Activated T-helper 2 cell treated with anti-CD3 and anti-CD28 coated beads, Interferon-gamma antibody, Interleukin-2, Interleukin-4, amounts not matched to agents 10 μg/mL and 5 μg/mL and 100 μg/mL, durations not matched to agents 14 hours and 24 hours and 36 hours (primary cell): ENCODE measurements around the gene CSGALNACT2. TPM values are rescaled to one million over a fixed set of nuclear protein-coding genes. Genes with fewer than 3 reads are reported as not detected.

ENCODE experiments used
- DNase-seq: peaks from one replicate; pipeline ENCODE4 v3.0.0; 2021; ENCODE audit warnings: low spot score
- H3K27ac Mint-ChIP-seq: one replicate; pipeline ENCODE4 v1.8.0; 2021; ENCODE audit warnings: mixed read lengths
- H3K27me3 Mint-ChIP-seq: one replicate; pipeline ENCODE4 v1.8.0; 2021; ENCODE audit warnings: low read depth, mixed read lengths
- H3K36me3 Mint-ChIP-seq: one replicate; pipeline ENCODE4 v1.8.0; 2021; ENCODE audit warnings: low read depth, mixed read lengths
- H3K4me1 Mint-ChIP-seq: one replicate; pipeline ENCODE4 v1.8.0; 2021; ENCODE audit warnings: low read depth, mixed read lengths
- H3K4me3 Mint-ChIP-seq: one replicate; pipeline ENCODE4 v1.8.0; 2021; ENCODE audit warnings: low read depth, mild to moderate bottlenecking, moderate library complexity, mixed read lengths
- H3K9me3 Mint-ChIP-seq: one replicate; pipeline ENCODE4 v1.8.0; 2021; ENCODE audit warnings: mixed read lengths
- intact Hi-C: fragments of 100-400 bp; cut with micrococcal nuclease; formaldehyde crosslinking; loops from one replicate; pipeline ENCODE4 v1.15.1; 2023
- total RNA-seq: library from RNA; stranded (reverse); gene quantifications from 2 replicates; pipeline ENCODE4 v1.2.3, GENCODE V29; 2022

CSGALNACT2 gene
- total RNA-seq, 1 donor from 2014 or later = 25.2 TPM

GRCh38 chr10:43190775-43191174 lies 52.5 kb downstream of the CSGALNACT2 start:
- H3K27me3 Mint-ChIP-seq = no peaks in the 10 kb centered on the region
- H3K36me3 Mint-ChIP-seq = peaks cover 41% of the 10 kb centered on the region
- H3K4me3 Mint-ChIP-seq = no peak overlapping the region
- intact Hi-C loops = no loop called here
- no peaks in the 10 kb centered on the region for H3K4me1 Mint-ChIP-seq
- no peak for DNase-seq
- H3K9me3 Mint-ChIP-seq = no peaks in the 10 kb centered on the region
- no peak overlapping the region for H3K27ac Mint-ChIP-seq

GRCh38 chr10:43192884-43193283 lies 54.6 kb downstream of the CSGALNACT2 start:
- Mint-ChIP-seq H3K9me3 (no peaks in the 10 kb centered on the region), H3K4me1 (no peaks in the 10 kb centered on the region), H3K27me3 (no peaks in the 10 kb centered on the region), H3K36me3 (peaks cover 20% of the 10 kb centered on the region), H3K27ac (no peak overlapping the region), H3K4me3 (no peak overlapping the region)
- DNase-seq = no peak
- intact Hi-C loops = no loop called here

GRCh38 chr10:43193496-43194080 lies 55.3 kb downstream of the CSGALNACT2 start:
- H3K27me3 Mint-ChIP-seq = no peaks in the 10 kb centered on the region
- H3K27ac Mint-ChIP-seq = no peak overlapping the region
- intact Hi-C loops = no loop called here
- H3K4me1 Mint-ChIP-seq = no peaks in the 10 kb centered on the region
- no peak overlapping the region for H3K4me3 Mint-ChIP-seq
- H3K9me3 Mint-ChIP-seq = no peaks in the 10 kb centered on the region
- H3K36me3 Mint-ChIP-seq = peaks cover 13% of the 10 kb centered on the region
- no peak for DNase-seq

GRCh38 chr10:43194266-43194665 lies 56.0 kb downstream of the CSGALNACT2 start:
- Mint-ChIP-seq H3K27ac (no peak overlapping the region), H3K27me3 (no peaks in the 10 kb centered on the region), H3K4me3 (no peak overlapping the region), H3K9me3 (no peaks in the 10 kb centered on the region), H3K36me3 (peaks cover 6% of the 10 kb centered on the region), H3K4me1 (no peaks in the 10 kb centered on the region)
- intact Hi-C loops = no loop called here
- no peak for DNase-seq

GRCh38 chr10:43194859-43195258 lies 56.6 kb downstream of the CSGALNACT2 start:
- no peak for DNase-seq
- Mint-ChIP-seq H3K36me3 (peaks cover 4% of the 10 kb centered on the region), H3K4me1 (no peaks in the 10 kb centered on the region), H3K9me3 (no peaks in the 10 kb centered on the region), H3K27me3 (no peaks in the 10 kb centered on the region), H3K4me3 (no peak overlapping the region), H3K27ac (no peak overlapping the region)
- intact Hi-C loops = no loop called here

- no peaks in the 10 kb centered on the region for H3K27me3 Mint-ChIP-seq
- no peak overlapping the region for H3K4me3 Mint-ChIP-seq
- H3K4me1 Mint-ChIP-seq = no peaks in the 10 kb centered on the region
- intact Hi-C loops = no loop called here
- no peak overlapping the region for H3K27ac Mint-ChIP-seq
- no peaks in the 10 kb centered on the region for H3K9me3 Mint-ChIP-seq
- peaks cover 4% of the 10 kb centered on the region for H3K36me3 Mint-ChIP-seq
- no peak for DNase-seq
These were observed 57.3 kb downstream of the CSGALNACT2 start for GRCh38 chr10:43195557-43195956.

GRCh38 chr10:43196131-43196980 lies 58.1 kb downstream of the CSGALNACT2 start:
- H3K27me3 Mint-ChIP-seq = no peaks in the 10 kb centered on the region
- H3K4me3 Mint-ChIP-seq = no peak overlapping the region
- no peaks in the 10 kb centered on the region for H3K4me1 Mint-ChIP-seq
- H3K9me3 Mint-ChIP-seq = no peaks in the 10 kb centered on the region
- H3K36me3 Mint-ChIP-seq = no peaks in the 10 kb centered on the region
- DNase-seq = no peak
- intact Hi-C loops = no loop called here
- no peak overlapping the region for H3K27ac Mint-ChIP-seq

- intact Hi-C loops = no loop called here
- H3K27me3 Mint-ChIP-seq = no peaks in the 10 kb centered on the region
These were observed 59.0 kb downstream of the CSGALNACT2 start for GRCh38 chr10:43196981-43197833.

GRCh38 chr10:43197834-43198681 lies 59.8 kb downstream of the CSGALNACT2 start:
- intact Hi-C loops = no loop called here
- Mint-ChIP-seq H3K4me3 (no peak overlapping the region), H3K27ac (no peak overlapping the region), H3K27me3 (no peaks in the 10 kb centered on the region), H3K36me3 (no peaks in the 10 kb centered on the region), H3K9me3 (no peaks in the 10 kb centered on the region), H3K4me1 (peaks cover 3% of the 10 kb centered on the region)
- no peak for DNase-seq

More at GRCh38 chr10:43196981-43197833, 59.0 kb downstream of the CSGALNACT2 start:
- Mint-ChIP-seq H3K9me3 (no peaks in the 10 kb centered on the region), H3K4me3 (no peak overlapping the region), H3K27ac (no peak overlapping the region), H3K4me1 (peaks cover 3% of the 10 kb centered on the region), H3K36me3 (no peaks in the 10 kb centered on the region)
- no peak for DNase-seq

GRCh38 chr10:43198682-43199005 lies 60.4 kb downstream of the CSGALNACT2 start:
- intact Hi-C loops = no loop called here
- peaks cover 3% of the 10 kb centered on the region for H3K4me1 Mint-ChIP-seq
- no peaks in the 10 kb centered on the region for H3K27me3 Mint-ChIP-seq
- no peaks in the 10 kb centered on the region for H3K36me3 Mint-ChIP-seq
- no peaks in the 10 kb centered on the region for H3K9me3 Mint-ChIP-seq
- H3K4me3 Mint-ChIP-seq = no peak overlapping the region
- no peak for DNase-seq
- H3K27ac Mint-ChIP-seq = no peak overlapping the region

GRCh38 chr10:43199088-43199683 lies 60.9 kb downstream of the CSGALNACT2 start:
- intact Hi-C loops = no loop called here
- Mint-ChIP-seq H3K36me3 (no peaks in the 10 kb centered on the region), H3K9me3 (no peaks in the 10 kb centered on the region), H3K4me1 (peaks cover 3% of the 10 kb centered on the region), H3K27me3 (no peaks in the 10 kb centered on the region), H3K27ac (no peak overlapping the region), H3K4me3 (no peak overlapping the region)
- no peak for DNase-seq
